SH-SY5Y (cell line): ENCODE results near the gene ZNF331.

Experiments used
- GATA2 ChIP-seq: IDR thresholded peaks from 2 replicates; pipeline ENCODE4 v1.6.1; 2011; ENCODE audit warnings: mild to moderate bottlenecking, low read depth, low read length
- GATA3 ChIP-seq: IDR thresholded peaks from 2 replicates; pipeline ENCODE4 v1.6.1; 2011; ENCODE audit warnings: low read depth, mild to moderate bottlenecking, low read length, moderate library complexity

DNA sequence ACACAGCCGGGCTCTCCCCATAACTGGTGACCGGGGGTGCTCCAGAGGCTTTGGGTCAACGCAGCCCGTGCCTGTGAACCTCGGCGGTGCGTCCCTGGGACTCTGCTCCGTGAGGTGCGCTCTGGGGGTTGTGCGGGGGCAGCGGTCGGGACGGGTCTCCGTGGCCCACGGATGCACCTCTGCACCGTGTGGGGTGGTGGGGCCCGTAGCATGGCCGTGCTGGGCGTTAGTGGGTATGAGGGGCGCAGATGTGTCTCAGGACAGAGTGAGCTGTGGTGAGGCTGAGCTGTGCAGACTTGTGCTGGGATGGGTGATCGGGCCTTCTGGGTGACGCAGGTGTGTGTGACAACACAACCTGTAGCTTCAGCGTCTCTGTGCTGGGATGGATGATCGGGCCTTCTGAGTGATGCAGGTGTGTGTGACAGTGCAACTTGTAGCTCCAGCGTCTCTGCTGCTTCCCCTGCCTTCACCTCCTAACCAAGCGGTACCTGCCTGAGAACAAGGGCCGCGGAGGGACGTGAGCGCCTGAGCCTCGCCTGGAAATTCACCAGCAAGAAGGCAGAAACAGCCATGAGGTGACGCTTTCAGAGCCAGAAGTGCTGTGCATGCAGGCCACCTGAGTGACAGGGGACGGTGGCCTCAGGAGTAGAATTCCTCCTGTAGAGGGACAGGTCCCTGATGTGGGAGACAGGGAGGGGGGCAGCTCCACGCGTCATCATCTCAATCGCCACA is 599 bp downstream of the ZNF331 start:
- TF ChIP-seq GATA2 = no peak
- no peak for TF ChIP-seq GATA3
